HepG2 (cell line): Measurements from ENCODE around the gene PPP1R13L. TPM values are rescaled to one million over a fixed set of nuclear protein-coding genes. Genes with fewer than 3 reads are reported as not detected.

Experiments
- CHCHD3 ChIP-seq: sonication (generic); formaldehyde crosslinking; IDR thresholded peaks from 2 replicates; pipeline ENCODE4 v1.8.0; 2022; ENCODE audit warnings: mild to moderate bottlenecking, missing genetic modification reagents, moderate library complexity
- IKZF5 ChIP-seq: IDR thresholded peaks from 2 replicates; pipeline ENCODE4 v1.6.1; 2018; ENCODE audit warnings: missing genetic modification reagents, mild to moderate bottlenecking, missing compliant biosample characterization
- KDM5B ChIP-seq: sonication (generic); formaldehyde crosslinking; IDR thresholded peaks from 2 replicates; pipeline ENCODE4 v1.4.0; 2020; ENCODE audit warnings: missing genetic modification reagents, mild to moderate bottlenecking, borderline replicate concordance
- MTF2 ChIP-seq: sonication (generic); formaldehyde crosslinking; IDR thresholded peaks from 2 replicates; pipeline ENCODE4 v1.5.0; 2020; ENCODE audit warnings: missing genetic modification reagents, borderline replicate concordance
- RAD21 ChIP-seq: fragments of 450-650 bp; formaldehyde crosslinking; IDR thresholded peaks from 2 replicates; pipeline ENCODE4 v1.5.0; 2020; ENCODE audit warnings: mild to moderate bottlenecking
- RFX1 ChIP-seq: fragments of 450-650 bp; IDR thresholded peaks from 2 replicates; pipeline ENCODE4 v1.6.1; 2017
- RFXAP ChIP-seq: sonication (generic); formaldehyde crosslinking; IDR thresholded peaks from 2 replicates; pipeline ENCODE4 v1.4.0; 2020; ENCODE audit warnings: missing genetic modification reagents, borderline replicate concordance
- SOX5 ChIP-seq: IDR thresholded peaks from 2 replicates; pipeline ENCODE4 v1.6.1; 2016; ENCODE audit warnings: borderline replicate concordance
- WIZ ChIP-seq: sonication (generic); formaldehyde crosslinking; IDR thresholded peaks from 2 replicates; pipeline ENCODE4 v1.5.1; 2020; ENCODE audit warnings: mild to moderate bottlenecking, missing genetic modification reagents
- ZKSCAN5 ChIP-seq: sonication (generic); formaldehyde crosslinking; IDR thresholded peaks from 2 replicates; pipeline ENCODE4 v1.5.1; 2020; ENCODE audit warnings: mild to moderate bottlenecking, missing genetic modification reagents
- ZMYM3 ChIP-seq: sonication (generic); formaldehyde crosslinking; IDR thresholded peaks from 2 replicates; pipeline ENCODE4 v1.5.1; 2020; ENCODE audit warnings: mild to moderate bottlenecking, missing genetic modification reagents
- ZNF101 ChIP-seq: sonication (generic); formaldehyde crosslinking; IDR thresholded peaks from 2 replicates; pipeline ENCODE4 v1.4.0; 2020; ENCODE audit warnings: mild to moderate bottlenecking, low read depth, missing genetic modification reagents, borderline replicate concordance
- ZNF234 ChIP-seq: sonication (generic); formaldehyde crosslinking; conservative IDR thresholded peaks from 2 replicates; pipeline ENCODE4 v1.5.1; 2020; ENCODE audit warnings: mild to moderate bottlenecking, missing genetic modification reagents
- ZNF329 ChIP-seq: sonication (generic); formaldehyde crosslinking; IDR thresholded peaks from 2 replicates; pipeline ENCODE4 v1.9.0; 2021; ENCODE audit warnings: low read depth, mild to moderate bottlenecking, missing genetic modification reagents
- ZNF724P ChIP-seq: sonication (generic); formaldehyde crosslinking; IDR thresholded peaks from 2 replicates; pipeline ENCODE4 v1.8.0; 2022; ENCODE audit warnings: missing genetic modification reagents, borderline replicate concordance
- ZNF770 ChIP-seq: sonication (generic); formaldehyde crosslinking; IDR thresholded peaks from 2 replicates; pipeline ENCODE4 v1.5.0; 2020; ENCODE audit warnings: mild to moderate bottlenecking, missing genetic modification reagents
- polyA plus RNA-seq, 8 experiments: library from polyadenylated mRNA; depleted of rRNA in 3 of 8; stranded (reverse) in 7 of 8; unstranded in 1 of 8; fragments of >200 nt; fragmentation: Illumina TruSeq in 4 of 8; extraction: Trizol in 4 of 8; gene quantifications; 2 replicates each; pipeline versions ENCODE4 v1.2.1 to v1.2.3, GENCODE V29; 2011 to 2016; ENCODE audit warnings: low read depth in 4 of 8, missing spikeins in 1 of 8, mixed read lengths in 1 of 8; ENCODE audit not compliant: insufficient read depth in 1 of 8
- total RNA-seq, 5 experiments: library from RNA; depleted of rRNA; stranded (reverse); fragments of >200 nt; fragmentation: Illumina TruSeq; extraction: Trizol; gene quantifications; 2 replicates each; pipeline ENCODE4 v1.2.3, GENCODE V29; 2016; ENCODE audit warnings: low read depth in 1 of 5
- TF ChIP-seq, protein P1 (sequence below): sonication (generic); formaldehyde crosslinking; IDR thresholded peaks from 2 replicates; pipeline ENCODE4 v1.4.0; 2020; ENCODE audit warnings: missing genetic modification reagents, borderline replicate concordance
- TF ChIP-seq, protein P2 (sequence below): sonication (generic); formaldehyde crosslinking; IDR thresholded peaks from 2 replicates; pipeline ENCODE4 v1.8.1; 2023; ENCODE audit warnings: missing genetic modification reagents, inconsistent platforms, borderline replicate concordance
- TF ChIP-seq, protein P3 (sequence below): sonication (generic); formaldehyde crosslinking; conservative IDR thresholded peaks from 2 replicates; pipeline ENCODE4 v1.8.0; 2022; ENCODE audit warnings: missing genetic modification reagents

Gene PPP1R13L
- total and polyA plus RNA-seq, 2 of the 13 experiments (the other 11 are each of a cell fraction or from before 2014, with no cell fraction given) = 1.3 to 6.6 TPM

DNA sequence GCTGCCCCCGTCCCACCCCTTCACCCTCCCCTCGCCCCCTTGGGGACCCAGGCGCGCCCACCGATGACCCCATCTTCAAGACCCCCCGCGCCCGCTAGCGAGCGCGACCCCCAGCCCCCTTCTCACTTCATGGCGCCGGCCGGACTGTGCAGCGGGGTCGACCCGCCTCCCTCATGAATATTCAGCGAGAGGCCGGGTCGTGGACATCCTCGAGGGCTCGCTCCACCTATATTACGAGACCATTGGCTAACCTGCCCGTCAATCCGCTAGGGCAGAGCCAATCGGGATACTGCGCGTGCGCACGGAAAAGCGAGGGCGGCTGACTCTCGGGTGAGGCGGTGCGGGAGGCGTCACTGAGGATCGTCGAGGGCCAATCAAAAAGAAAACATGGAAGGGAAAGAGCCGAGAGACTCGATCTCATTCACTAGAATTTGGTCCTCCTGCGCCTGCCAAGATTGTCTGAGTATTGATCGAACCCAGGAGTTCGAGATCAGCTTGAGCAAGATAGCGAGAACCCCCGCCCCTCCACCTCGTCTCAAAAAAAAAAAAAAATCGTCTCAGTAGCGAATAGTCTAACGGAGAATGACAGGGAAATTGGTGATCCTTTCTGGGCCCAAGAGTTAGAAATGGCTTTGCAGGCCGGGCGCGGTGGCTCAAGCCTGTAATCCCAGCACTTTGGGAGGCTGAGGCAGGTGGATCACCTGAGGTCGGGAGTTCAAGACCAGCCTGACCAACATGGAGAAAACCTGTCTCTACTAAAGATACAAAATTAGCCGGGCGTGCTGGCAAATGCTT lies 34.3 kb downstream of the PPP1R13L start, which contains the start of gene ERCC2 (continued):
- TF ChIP-seq ZMYM3 (CRISPR knock-in tag) = 0 out of 2 replicates have a peak, but pooled peaks have one; percentile 50
- no peak for TF ChIP-seq RAD21 (CRISPR knock-in tag)
- TF ChIP-seq ZNF101 (CRISPR knock-in tag) = no peak
- TF ChIP-seq ZNF234 (CRISPR knock-in tag) = no peak
- TF ChIP-seq, protein P1, sequence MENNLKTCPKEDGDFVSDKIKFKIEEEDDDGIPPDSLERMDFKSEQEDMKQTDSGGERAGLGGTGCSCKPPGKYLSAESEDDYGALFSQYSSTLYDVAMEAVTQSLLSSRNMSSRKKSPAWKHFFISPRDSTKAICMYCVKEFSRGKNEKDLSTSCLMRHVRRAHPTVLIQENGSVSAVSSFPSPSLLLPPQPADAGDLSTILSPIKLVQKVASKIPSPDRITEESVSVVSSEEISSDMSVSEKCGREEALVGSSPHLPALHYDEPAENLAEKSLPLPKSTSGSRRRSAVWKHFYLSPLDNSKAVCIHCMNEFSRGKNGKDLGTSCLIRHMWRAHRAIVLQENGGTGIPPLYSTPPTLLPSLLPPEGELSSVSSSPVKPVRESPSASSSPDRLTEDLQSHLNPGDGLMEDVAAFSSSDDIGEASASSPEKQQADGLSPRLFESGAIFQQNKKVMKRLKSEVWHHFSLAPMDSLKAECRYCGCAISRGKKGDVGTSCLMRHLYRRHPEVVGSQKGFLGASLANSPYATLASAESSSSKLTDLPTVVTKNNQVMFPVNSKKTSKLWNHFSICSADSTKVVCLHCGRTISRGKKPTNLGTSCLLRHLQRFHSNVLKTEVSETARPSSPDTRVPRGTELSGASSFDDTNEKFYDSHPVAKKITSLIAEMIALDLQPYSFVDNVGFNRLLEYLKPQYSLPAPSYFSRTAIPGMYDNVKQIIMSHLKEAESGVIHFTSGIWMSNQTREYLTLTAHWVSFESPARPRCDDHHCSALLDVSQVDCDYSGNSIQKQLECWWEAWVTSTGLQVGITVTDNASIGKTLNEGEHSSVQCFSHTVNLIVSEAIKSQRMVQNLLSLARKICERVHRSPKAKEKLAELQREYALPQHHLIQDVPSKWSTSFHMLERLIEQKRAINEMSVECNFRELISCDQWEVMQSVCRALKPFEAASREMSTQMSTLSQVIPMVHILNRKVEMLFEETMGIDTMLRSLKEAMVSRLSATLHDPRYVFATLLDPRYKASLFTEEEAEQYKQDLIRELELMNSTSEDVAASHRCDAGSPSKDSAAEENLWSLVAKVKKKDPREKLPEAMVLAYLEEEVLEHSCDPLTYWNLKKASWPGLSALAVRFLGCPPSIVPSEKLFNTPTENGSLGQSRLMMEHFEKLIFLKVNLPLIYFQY (CRISPR knock-in tag) = no peak
- peak; percentile 51; the same call in 1 of the 2 replicates for TF ChIP-seq RFXAP (CRISPR knock-in tag)
- no peak for TF ChIP-seq CHCHD3
- TF ChIP-seq ZNF329 (CRISPR knock-in tag) = no peak
- TF ChIP-seq, protein P2, sequence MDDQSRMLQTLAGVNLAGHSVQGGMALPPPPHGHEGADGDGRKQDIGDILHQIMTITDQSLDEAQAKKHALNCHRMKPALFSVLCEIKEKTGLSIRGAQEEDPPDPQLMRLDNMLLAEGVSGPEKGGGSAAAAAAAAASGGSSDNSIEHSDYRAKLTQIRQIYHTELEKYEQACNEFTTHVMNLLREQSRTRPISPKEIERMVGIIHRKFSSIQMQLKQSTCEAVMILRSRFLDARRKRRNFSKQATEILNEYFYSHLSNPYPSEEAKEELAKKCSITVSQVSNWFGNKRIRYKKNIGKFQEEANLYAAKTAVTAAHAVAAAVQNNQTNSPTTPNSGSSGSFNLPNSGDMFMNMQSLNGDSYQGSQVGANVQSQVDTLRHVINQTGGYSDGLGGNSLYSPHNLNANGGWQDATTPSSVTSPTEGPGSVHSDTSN (CRISPR knock-in tag) = peak; percentile 98; the same call in 1 of the 2 replicates
- TF ChIP-seq, protein P3, sequence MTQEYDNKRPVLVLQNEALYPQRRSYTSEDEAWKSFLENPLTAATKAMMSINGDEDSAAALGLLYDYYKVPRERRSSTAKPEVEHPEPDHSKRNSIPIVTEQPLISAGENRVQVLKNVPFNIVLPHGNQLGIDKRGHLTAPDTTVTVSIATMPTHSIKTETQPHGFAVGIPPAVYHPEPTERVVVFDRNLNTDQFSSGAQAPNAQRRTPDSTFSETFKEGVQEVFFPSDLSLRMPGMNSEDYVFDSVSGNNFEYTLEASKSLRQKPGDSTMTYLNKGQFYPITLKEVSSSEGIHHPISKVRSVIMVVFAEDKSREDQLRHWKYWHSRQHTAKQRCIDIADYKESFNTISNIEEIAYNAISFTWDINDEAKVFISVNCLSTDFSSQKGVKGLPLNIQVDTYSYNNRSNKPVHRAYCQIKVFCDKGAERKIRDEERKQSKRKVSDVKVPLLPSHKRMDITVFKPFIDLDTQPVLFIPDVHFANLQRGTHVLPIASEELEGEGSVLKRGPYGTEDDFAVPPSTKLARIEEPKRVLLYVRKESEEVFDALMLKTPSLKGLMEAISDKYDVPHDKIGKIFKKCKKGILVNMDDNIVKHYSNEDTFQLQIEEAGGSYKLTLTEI = no peak
- TF ChIP-seq ZNF724P (CRISPR knock-in tag) = no peak
- TF ChIP-seq RFX1 = no peak
- no peak for TF ChIP-seq ZNF770 (CRISPR knock-in tag)
- no peak for TF ChIP-seq KDM5B (CRISPR knock-in tag)
- TF ChIP-seq IKZF5 = no peak
- no peak for TF ChIP-seq WIZ (CRISPR knock-in tag)
- TF ChIP-seq SOX5 (CRISPR knock-in tag) = no peak
- TF ChIP-seq ZKSCAN5 (CRISPR knock-in tag) = no peak
- no peak for TF ChIP-seq MTF2 (CRISPR knock-in tag)
